GM23338 (cell line): ENCODE data around the gene CABP4. TPM values are rescaled to one million over a fixed set of nuclear protein-coding genes. Genes with fewer than 3 reads are reported as not detected.

Experiments used
- ATAC-seq: fragments of 200-7000 bp; cut with Tn5 transposase; 3 replicates; pipeline ENCODE4 v1.9.1; 2020
- DNase-seq: peaks from one replicate; pipeline ENCODE4 v3.0.0-alpha.2; 2015; ENCODE audit warnings: low spot score
- H2AFZ ChIP-seq: fragments of 200-600 bp; sonication (generic); 2 replicates; pipeline ENCODE4 v1.8.0; 2016; ENCODE audit warnings: antibody characterized with exemption, mild to moderate bottlenecking, moderate library complexity
- H3F3A ChIP-seq: fragments of 200-600 bp; sonication (generic); replicated peaks from 2 replicates; pipeline ENCODE4 v1.8.0; 2017; ENCODE audit warnings: antibody characterized with exemption, mixed run types, low read depth
- H3K27ac ChIP-seq: fragments of 200-600 bp; sonication (generic); 2 replicates; pipeline ENCODE4 v1.6.1; 2016; ENCODE audit warnings: low read depth
- H3K27me3 ChIP-seq: fragments of 200-600 bp; sonication (generic); 2 replicates; pipeline ENCODE4 v1.8.0; 2016; ENCODE audit warnings: mild to moderate bottlenecking, mixed run types, moderate library complexity; ENCODE audit not compliant: insufficient read depth
- H3K36me3 ChIP-seq: fragments of 200-600 bp; sonication (generic); 2 replicates; pipeline ENCODE4 v1.8.0; 2016; ENCODE audit warnings: mild to moderate bottlenecking; ENCODE audit not compliant: insufficient read depth
- H3K4me1 ChIP-seq: fragments of 200-600 bp; sonication (generic); 2 replicates; pipeline ENCODE4 v1.8.0; 2016; ENCODE audit warnings: mild to moderate bottlenecking, moderate library complexity; ENCODE audit not compliant: insufficient read depth
- H3K4me2 ChIP-seq: fragments of 200-600 bp; sonication (generic); 2 replicates; pipeline ENCODE4 v1.7.1; 2017; ENCODE audit warnings: mixed run types
- H3K4me3 ChIP-seq: fragments of 200-600 bp; sonication (generic); 2 replicates; pipeline ENCODE4 v1.6.1; 2016; ENCODE audit warnings: mixed run types
- H3K79me2 ChIP-seq: fragments of 200-600 bp; sonication (generic); replicated peaks from 2 replicates; pipeline ENCODE4 v1.8.0; 2017; ENCODE audit warnings: mild to moderate bottlenecking; ENCODE audit not compliant: insufficient read depth
- H3K9me2 ChIP-seq: fragments of 200-600 bp; sonication (generic); 2 replicates; pipeline ENCODE4 v1.8.0; 2017; ENCODE audit not compliant: insufficient read depth
- H4K20me1 ChIP-seq: fragments of 200-600 bp; sonication (generic); replicated peaks from 2 replicates; pipeline ENCODE4 v1.8.0; 2017; ENCODE audit warnings: mild to moderate bottlenecking; ENCODE audit not compliant: insufficient read depth
- H3K27ac Mint-ChIP-seq: 2 replicates; pipeline ENCODE4 v1.8.0; 2020; ENCODE audit warnings: inconsistent platforms, mild to moderate bottlenecking, moderate library complexity, mixed read lengths
- H3K27me3 Mint-ChIP-seq: 3 replicates; pipeline ENCODE4 v1.8.0; 2022; ENCODE audit warnings: low read depth, mild to moderate bottlenecking, moderate library complexity, mixed read lengths, inconsistent platforms; ENCODE audit not compliant: insufficient read depth, poor library complexity
- H3K36me3 Mint-ChIP-seq: 3 replicates; pipeline ENCODE4 v1.8.0; 2021; ENCODE audit warnings: low read depth, mild to moderate bottlenecking, inconsistent platforms, moderate library complexity, mixed read lengths
- H3K4me1 Mint-ChIP-seq: 3 replicates; pipeline ENCODE4 v1.8.0; 2020; ENCODE audit warnings: mild to moderate bottlenecking, inconsistent platforms, mixed read lengths
- H3K4me3 Mint-ChIP-seq: 3 replicates; pipeline ENCODE4 v1.8.0; 2021; ENCODE audit warnings: moderate library complexity, mild to moderate bottlenecking, inconsistent platforms, mixed read lengths
- H3K9me3 Mint-ChIP-seq: 3 replicates; pipeline ENCODE4 v1.8.0; 2020; ENCODE audit warnings: moderate library complexity, mild to moderate bottlenecking, inconsistent platforms, mixed read lengths
- EZH2phosphoT487 ChIP-seq: fragments of 200-600 bp; sonication (generic); IDR thresholded peaks from one replicate; pipeline ENCODE4 v1.8.1; 2018; ENCODE audit warnings: antibody characterized with exemption; ENCODE audit not compliant: unreplicated experiment
- NANOG ChIP-seq: IDR thresholded peaks from 2 replicates; pipeline ENCODE4 v1.6.1; 2016; ENCODE audit warnings: antibody characterized with exemption, borderline replicate concordance
- STAT1 ChIP-seq: IDR thresholded peaks from one replicate; pipeline ENCODE4 v1.6.1; 2016; ENCODE audit warnings: antibody characterized with exemption; ENCODE audit not compliant: unreplicated experiment
- polyA plus RNA-seq: library from polyadenylated mRNA; unstranded; fragments of >200 nt; fragmentation: Nextera tagmentation; extraction: Ambion mirVana; gene quantifications from 2 replicates; pipeline ENCODE4 v1.2.1, GENCODE V29; 2016
- total RNA-seq: library from RNA; depleted of rRNA; stranded (reverse); fragments of >200 nt; shearing (Covaris generic); gene quantifications from 2 replicates; pipeline ENCODE4 v1.2.3, GENCODE V29; 2014
- TF ChIP-seq, protein P1 (sequence below), 2 experiments: fragments of 200-600 bp in 1 of 2; sonication (generic) in 1 of 2; conservative IDR thresholded peaks; 2 replicates each; pipeline versions ENCODE4 v1.5.1 to v1.6.1; 2016 to 2017; ENCODE audit warnings: antibody characterized with exemption in 2 of 2, low read depth in 2 of 2, mild to moderate bottlenecking in 2 of 2, moderate library complexity in 1 of 2

The CABP4 gene
- total and polyA plus RNA-seq, 2 experiments from 2014 or later = 0.28 TPM; not detected in 1

DNA sequence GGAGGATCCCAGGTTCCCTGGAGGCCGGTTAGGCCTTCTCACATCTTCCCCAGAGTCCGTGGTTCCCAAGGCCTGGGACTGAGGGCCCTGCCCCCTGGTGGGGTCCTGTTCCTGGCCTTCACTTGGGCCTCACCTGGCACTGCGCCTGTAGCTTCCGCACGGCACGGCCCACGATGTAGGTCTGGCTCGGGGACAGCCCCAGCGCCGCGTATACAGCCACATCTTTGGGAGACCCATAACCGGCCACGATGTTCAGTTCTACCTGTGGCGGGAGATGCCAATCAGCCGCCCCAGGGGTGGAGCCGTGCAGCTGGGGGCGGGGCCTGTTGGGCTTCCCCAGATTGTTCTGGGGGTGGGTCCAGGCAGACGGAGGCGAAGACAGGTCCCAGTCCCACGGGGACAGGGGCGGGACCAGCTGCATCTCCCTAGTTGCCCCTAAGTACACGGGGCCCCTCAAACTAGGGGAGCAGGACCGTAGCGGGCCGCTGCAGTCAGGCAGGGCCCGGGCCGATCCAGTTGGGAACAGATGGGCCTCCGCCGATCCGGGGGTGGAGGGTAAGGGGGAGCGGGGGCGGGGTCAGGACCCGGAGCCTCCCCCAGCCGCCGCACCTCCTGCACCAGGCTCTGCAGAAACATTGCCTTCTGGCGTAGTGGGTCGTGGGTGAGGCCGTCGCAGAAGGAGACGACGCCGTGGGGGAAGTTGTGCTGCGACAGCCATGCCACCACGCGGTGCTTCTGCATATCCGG lies 37.8 kb downstream of the CABP4 start:
- H3K4me1 Mint-ChIP-seq = no peaks in the 10 kb centered on the region; the same call in 2 of the 3 replicates
- Histone ChIP-seq H3K27me3 (no peaks in the 10 kb centered on the region), H3K9me2 (no peaks in the 10 kb centered on the region), H3K4me2 (no peak overlapping the region), H3K27ac (no peak overlapping the region), H3K4me1 (no peaks in the 10 kb centered on the region), H2AFZ (no peak overlapping the region), H3K4me3 (no peak overlapping the region), H3F3A (0 out of 2 replicates have a peak, but pooled peaks cover 3% of the 10 kb centered on the region), H4K20me1 (no peaks in the 10 kb centered on the region; the same call in 1 of the 2 replicates), H3K36me3 (no peaks in the 10 kb centered on the region; the same call in 1 of the 2 replicates), H3K79me2 (no peaks in the 10 kb centered on the region)
- H3K9me3 Mint-ChIP-seq = no peaks in the 10 kb centered on the region
- DNase-seq = peak; percentile 72
- no peak for TF ChIP-seq STAT1
- TF ChIP-seq, protein P1, sequence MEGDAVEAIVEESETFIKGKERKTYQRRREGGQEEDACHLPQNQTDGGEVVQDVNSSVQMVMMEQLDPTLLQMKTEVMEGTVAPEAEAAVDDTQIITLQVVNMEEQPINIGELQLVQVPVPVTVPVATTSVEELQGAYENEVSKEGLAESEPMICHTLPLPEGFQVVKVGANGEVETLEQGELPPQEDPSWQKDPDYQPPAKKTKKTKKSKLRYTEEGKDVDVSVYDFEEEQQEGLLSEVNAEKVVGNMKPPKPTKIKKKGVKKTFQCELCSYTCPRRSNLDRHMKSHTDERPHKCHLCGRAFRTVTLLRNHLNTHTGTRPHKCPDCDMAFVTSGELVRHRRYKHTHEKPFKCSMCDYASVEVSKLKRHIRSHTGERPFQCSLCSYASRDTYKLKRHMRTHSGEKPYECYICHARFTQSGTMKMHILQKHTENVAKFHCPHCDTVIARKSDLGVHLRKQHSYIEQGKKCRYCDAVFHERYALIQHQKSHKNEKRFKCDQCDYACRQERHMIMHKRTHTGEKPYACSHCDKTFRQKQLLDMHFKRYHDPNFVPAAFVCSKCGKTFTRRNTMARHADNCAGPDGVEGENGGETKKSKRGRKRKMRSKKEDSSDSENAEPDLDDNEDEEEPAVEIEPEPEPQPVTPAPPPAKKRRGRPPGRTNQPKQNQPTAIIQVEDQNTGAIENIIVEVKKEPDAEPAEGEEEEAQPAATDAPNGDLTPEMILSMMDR (conservative IDR thresholded peaks at IDR 0.05; ENCODE audit: low read depth in 2 of 2) = peak in 1 of 2 experiments; percentile 21; a peak in 2 of 4 replicates
- no peak overlapping the region for H3K27ac Mint-ChIP-seq
- H3K27me3 Mint-ChIP-seq = peaks cover 5% of the 10 kb centered on the region
- no peak overlapping the region for H3K4me3 Mint-ChIP-seq
- H3K36me3 Mint-ChIP-seq = peaks cover 4% of the 10 kb centered on the region; the same call in 1 of the 3 replicates
- ATAC-seq = peak; percentile 75

DNA sequence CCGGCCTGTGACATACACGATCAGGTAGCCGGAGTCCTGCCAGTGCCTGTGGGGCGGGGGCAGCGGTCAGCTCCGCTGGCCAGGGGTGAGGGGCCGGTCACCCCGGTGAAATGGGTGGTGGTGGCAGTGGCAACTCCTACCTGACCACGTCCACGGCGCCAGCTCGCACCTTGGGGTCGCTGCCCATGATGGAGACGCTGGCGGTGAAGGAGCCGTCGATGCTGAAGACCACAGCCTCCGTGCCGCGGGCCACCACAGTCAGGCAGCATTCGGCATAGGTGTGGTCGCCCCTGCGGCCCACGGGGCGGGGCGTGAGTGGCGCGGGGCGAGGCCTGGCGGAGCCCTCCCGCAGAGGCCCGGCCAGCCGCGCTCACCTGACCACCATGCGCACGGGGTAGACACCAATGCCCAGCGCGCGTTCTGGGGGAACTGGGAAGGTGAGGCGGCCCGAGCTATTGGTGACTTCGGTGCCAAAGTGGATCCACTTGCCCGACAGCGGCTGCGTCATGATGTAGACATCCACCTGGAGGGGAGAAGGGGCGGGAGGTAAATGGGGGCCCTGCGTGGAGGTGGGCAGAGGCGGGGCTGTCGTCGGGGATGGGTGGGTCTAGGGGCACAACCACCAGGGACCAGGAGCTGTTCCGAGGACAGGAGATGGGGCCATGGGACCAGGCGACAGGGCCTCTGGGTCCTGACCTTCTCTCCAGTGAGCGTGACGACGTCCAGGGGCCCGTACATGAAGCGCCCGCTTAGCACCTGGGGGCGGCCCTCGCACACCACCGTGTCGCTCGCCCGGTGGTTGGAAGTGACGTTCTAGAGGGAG lies 38.6 kb downstream of the CABP4 start:
- Mint-ChIP-seq H3K4me3 (no peak overlapping the region), H3K27ac (no peak overlapping the region), H3K4me1 (no peaks in the 10 kb centered on the region; the same call in 2 of the 3 replicates), H3K36me3 (peaks cover 4% of the 10 kb centered on the region; the same call in 1 of the 3 replicates), H3K9me3 (no peaks in the 10 kb centered on the region), H3K27me3 (peaks cover 5% of the 10 kb centered on the region)
- Histone ChIP-seq H3K27ac (no peak overlapping the region), H3K4me2 (no peak overlapping the region), H4K20me1 (no peaks in the 10 kb centered on the region; the same call in 1 of the 2 replicates), H2AFZ (no peak overlapping the region), H3K4me1 (no peaks in the 10 kb centered on the region), H3K27me3 (no peaks in the 10 kb centered on the region), H3K9me2 (no peaks in the 10 kb centered on the region), H3K4me3 (no peak overlapping the region), H3K79me2 (no peaks in the 10 kb centered on the region), H3K36me3 (no peaks in the 10 kb centered on the region; the same call in 1 of the 2 replicates), H3F3A (0 out of 2 replicates have a peak, but pooled peaks cover 3% of the 10 kb centered on the region)
- ATAC-seq (no peak), DNase-seq (no peak)
- TF ChIP-seq NANOG = no peak
- no peak for TF ChIP-seq EZH2phosphoT487
- TF ChIP-seq STAT1 = no peak
